8988T (cell line): ENCODE data around the gene C1orf146.
"Not testable (repeated sequence)": the region's sequence is repeated elsewhere in the genome, so short reads cannot be mapped to it uniquely, and the experiment has no call there.

Experiments
- DNase-seq: peaks from one replicate; pipeline ENCODE4 v3.0.0; 2011

C1orf146 gene

GRCh38 chr1:92276082-92276481 lies 58.4 kb downstream of the C1orf146 start:
- no peak for DNase-seq

DNA sequence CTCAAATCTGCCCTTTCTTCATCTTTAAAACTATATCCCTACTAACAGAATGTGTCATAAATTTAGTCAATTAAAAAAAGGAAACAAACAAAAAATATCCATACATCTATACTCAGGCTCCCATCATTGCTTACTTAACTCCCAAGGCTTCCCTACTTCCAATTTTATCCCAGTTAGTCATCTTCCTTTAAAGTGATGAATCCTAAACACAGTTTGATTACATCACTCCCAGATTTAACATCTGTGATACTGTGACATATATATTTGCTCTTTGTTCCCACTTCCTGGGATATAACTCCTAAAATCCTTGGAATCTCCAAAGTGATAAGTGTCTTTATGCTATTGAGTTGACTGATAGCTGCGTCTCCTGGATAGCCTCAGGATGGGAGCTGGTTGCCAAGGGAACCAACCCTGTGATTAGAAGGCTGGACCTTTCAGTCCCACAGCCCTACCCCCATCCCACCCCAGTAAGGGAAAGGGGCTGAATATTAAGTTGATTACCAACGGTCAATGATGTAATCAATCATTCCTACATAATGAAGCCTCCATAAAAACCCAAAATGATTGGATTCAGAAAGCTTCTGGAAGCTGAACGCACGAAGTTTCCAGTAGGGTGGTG lies 59.5 kb downstream of the C1orf146 start:
- no peak for DNase-seq

- not testable (repeated sequence) for DNase-seq
Measured at GRCh38 chr1:92279781-92280180, 62.1 kb downstream of the C1orf146 start.

- DNase-seq: not testable (repeated sequence)
Measured at GRCh38 chr1:92281411-92281810, 63.7 kb downstream of the C1orf146 start.

- DNase-seq: no peak
Measured at GRCh38 chr1:92291372-92291999, 73.8 kb downstream of the C1orf146 start.
